GM19467 (cell line): ENCODE measurements around the gene KAZN.
"Not testable (repeated sequence)": the region's sequence is repeated elsewhere in the genome, so short reads cannot be mapped to it uniquely, and the experiment has no call there.

ENCODE experiments used
- ATAC-seq: cut with Tn5 transposase; IDR thresholded peaks from one replicate; pipeline ENCODE4 v1.9.1; 2021; ENCODE audit warnings: mild to moderate bottlenecking, moderate library complexity; ENCODE audit not compliant: unreplicated experiment

Gene KAZN

DNA sequence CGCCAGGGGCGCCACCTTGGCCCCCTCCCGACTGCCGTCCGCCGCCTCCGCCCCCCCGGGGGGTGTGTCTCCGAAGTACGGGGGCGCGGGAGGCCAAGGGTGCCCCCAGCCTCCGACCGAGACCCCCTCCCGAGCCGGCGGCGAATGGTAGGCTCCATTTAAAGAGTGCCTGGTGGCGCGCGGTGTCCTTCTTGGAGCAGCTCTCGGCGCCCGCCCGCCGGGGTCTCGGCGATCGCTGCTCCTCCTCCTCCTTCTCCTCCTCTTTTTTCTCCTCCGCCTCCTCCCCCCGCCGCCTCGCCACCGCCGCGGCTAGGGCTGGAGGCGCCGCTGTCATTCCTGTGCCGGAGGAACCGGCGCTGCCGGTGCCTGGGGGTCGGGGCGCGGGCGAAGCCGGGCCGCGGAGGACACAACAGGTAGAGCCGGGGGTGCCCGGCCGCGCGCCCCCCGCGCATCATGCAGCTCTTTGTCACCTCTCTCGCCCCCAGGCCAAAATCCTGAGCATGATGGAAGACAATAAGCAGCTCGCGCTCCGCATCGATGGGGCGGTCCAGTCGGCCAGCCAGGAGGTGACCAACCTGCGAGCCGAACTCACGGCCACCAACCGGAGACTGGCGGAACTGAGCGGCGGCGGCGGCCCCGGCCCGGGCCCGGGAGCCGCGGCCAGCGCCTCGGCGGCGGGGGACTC is at the start of gene KAZN:
Gene KAZN (plus strand): TSS at position 188 of the 685 bp plus-strand sequence.
- no peak for ATAC-seq

DNA sequence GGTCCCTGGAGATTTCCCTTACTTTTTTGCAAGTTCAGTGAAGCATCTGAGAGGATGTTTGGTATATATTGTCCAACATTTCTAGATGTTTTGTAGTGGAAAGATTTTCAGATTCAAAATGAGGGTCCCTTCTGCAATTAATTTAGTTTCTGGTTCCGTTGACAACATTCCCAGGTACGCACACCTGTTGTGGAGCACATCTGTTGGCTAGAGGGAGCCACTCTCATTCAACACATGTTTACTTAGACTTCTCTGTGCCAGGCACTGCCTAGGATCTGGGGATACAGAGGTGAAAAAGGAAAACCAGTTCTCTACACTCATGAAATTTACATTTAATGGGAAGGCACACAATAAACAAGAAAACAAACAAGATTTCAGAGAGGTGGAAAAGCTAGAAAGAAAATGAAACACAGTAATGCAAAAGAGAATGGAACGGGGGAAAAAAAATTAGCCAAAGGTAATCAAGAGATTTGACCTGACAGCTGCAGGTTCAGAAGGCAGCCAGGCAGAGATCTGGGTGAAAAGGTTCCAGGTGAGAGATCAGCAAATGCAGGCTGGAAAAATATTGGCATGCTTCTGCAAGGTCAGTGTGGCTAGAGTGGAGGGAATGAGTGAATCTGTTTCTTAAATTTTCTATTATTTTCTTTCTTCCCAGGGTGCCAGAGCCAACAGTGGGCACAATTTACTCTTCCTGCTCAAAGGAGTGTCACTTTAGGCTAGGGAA is 48.4 kb upstream of the KAZN start:
- ATAC-seq = no peak

DNA sequence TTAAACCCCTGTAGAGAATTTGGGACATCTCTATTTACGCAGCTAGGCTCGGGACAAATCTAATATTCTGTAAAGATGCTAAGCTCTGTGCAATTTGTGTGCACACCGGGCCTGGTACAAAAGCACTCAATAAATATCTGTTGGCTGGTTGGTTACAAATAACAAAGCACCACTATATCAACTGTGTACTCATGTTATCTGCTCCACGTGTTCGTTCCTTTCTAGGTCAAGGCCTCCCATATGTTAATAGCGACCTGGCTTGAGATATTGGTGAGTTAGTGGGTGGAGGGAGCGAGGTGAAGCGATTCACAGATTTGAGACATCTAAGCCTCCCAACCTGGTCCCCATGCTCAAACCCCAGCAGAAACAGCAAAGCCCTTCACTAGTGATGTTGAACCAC is 47.1 kb upstream of the KAZN start:
- no peak for ATAC-seq

DNA sequence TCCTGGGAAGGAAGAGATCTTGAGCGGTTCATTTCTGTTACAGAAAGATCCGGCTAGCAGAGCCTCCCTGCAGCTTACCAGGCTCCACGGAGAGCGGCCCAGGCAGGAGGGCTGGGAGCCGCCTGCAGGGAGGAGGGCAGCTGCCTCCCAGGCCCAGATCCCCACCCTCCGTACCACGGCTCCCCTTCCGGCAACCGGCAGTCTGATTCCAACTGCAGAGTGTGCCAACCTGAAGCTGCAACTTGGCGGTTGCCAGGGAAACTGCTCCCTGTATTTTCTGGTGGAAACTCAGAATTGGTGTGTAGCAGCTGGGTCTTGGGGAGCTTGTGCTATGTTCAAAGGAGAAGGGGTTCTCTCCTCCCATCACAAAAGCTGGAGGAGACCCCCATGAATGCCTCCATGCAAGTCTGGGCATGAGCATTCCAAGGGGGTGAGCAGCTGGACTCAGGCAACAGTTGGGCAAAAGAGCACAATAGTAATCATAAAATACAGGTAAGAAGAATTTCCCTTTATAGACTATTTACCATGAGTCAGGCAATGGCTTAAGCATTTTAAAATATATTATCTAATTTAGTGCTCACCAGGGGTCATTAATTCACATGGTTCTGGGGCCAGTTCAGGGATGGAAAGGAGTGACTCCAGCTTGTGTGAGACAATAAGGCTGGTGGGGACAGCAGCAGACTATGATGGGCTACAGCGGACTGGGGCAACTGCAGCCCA is 46.1 kb upstream of the KAZN start:
- ATAC-seq = no peak

DNA sequence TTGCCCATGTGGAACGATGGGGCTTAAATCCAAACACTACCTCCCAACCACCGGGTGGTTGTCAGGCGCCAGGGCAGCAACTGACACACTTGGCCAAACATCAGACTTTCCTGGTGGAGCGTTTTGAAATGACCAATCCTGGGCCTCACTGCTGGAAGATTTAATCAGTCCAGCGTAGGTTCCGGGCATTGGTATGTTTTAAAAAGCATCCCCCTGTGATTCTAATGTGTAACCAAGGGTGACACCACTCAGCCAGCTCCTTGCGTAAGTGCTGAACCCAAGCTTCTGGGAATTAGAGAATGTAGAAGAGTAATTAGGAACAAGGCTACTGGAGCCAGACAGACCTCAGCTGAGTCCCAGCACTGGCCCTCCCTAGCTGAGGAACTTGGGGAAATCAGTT is 44.8 kb upstream of the KAZN start:
- ATAC-seq = no peak

DNA sequence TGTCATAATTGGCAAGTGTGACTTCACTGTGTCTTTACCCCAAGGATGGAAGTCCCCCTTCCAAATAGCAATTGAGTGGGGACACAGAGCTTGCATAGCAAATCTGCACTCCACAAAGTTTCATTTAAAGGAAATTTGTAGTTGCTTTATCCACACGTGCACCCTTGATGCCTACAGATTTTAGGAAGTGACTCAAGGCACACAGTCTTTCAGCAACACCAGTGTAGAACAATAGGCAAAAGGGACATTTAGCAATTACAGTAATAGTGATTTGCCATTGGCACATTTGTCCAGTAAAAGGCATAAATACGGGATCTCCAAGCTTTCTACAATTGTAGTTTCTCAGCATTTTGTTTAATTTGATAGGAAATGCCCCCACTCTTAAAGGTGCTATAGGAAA is 43.4 kb upstream of the KAZN start:
- ATAC-seq = no peak

DNA sequence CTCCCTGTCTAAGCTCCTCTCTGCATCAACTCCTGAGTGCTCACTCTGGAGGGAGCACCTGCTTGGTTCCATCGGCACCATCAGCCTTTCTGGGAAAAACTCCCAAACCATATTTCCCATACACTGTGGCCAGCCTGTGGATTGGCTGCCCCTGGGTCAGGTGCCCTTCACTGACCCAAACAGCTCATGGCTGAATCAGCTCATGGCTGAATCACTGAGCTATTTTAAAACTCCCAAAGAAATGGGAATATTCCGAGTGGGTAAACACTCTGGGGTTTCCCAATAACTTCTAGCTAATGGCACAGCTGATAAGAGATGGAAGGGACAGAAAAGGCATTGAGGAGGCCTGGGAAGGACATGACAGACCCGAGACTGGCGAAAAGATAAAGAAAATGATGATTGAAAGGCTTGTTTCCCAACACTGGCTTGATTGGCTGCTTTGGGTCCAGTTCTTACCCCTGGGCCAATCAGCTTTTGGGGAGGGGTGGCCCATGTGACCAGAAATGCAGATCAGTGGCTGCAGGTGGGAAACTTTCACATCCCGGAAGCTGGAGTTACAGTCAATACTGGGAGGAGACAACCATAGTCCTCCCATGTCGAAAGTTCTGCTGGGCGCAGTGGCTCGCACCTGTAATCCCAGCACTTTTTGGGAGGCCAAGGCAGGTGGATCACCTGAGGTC is 37.3 kb upstream of the KAZN start:
- ATAC-seq = no peak

DNA sequence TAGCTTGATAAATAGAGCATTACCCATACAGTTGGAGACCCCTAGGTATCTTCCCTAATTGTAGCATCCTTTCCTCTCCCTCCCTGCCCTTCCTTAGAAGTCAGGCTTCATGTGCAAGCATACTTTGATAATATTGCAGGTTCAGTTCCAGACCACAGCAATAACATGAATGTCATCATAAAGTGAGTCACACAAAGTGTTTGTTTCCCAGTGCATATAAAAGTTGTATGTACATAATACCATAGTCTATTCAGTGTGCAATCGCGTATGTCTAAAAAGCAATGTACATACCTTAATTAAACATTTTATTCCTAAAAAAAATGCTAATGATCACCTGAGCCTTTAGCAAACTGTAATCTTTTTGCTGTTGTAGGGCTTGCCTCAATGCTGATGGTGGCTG is 33.4 kb upstream of the KAZN start:
- no peak for ATAC-seq

DNA sequence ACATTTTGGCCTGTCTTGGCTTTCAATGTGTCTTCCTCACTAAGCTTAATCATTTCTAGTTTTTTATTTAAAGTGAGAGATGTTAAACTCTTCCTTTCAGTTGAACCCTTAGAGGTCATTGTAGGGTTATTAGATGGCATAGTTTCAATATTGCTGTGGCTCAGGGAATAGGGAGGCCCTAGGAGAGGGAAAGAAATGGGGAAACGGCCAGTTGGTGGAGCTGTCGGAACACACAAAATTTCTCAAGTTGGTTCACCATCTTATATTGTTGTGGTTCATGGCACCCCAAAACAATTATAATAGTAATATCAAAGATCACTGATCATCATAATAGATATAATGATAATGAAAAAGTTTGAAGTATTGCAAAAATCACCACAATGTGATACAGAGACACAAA is 31.4 kb upstream of the KAZN start:
- ATAC-seq = no peak

DNA sequence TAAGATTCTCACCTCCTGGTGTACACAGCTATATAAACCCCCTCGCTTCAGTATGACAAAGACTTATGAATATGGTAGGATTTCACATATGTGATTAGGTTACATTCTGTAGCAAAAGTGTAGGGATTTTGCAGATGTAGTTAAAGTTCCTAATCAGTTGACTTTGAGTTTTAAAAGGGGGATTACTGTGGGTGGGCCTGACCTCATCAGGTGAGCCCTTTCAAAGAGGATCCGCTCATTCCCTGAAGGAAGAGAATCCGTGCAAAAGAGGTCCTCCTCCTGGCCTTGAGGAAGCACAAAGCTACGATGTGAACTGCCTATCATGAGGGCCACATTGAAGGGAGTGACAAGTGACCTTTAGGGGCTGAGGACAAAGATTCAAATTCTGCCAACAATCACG is 30.6 kb upstream of the KAZN start:
- ATAC-seq = no peak

DNA sequence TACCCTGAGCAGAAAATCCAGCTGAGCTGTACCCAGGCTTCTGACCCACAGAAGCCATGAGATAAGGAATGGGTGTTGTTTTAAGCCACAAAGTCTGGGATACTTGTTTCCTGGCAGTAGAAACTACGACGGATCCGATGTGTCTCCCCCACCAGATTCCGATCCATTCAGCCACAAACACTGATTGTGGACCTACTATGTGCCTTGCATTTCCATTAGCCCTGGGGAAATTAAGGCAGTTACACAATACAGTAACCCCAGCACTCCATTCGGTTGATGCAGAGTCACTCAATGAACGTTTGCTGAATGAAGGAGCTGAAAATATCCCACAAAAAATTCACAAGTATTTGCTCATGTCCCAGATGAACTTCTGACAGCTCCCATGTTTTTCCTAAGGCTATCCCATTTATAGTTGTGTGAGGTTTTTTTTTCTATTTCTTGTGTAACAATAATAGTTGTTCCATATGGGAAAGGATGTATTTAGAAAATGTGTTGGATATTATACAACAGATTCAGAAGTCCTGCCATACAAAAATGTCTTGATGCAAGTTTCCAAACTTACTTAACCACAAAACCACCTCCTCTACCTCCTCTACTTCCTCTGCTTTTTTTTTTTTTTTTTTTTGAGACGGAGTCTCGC is 29.6 kb upstream of the KAZN start:
- ATAC-seq = no peak

DNA sequence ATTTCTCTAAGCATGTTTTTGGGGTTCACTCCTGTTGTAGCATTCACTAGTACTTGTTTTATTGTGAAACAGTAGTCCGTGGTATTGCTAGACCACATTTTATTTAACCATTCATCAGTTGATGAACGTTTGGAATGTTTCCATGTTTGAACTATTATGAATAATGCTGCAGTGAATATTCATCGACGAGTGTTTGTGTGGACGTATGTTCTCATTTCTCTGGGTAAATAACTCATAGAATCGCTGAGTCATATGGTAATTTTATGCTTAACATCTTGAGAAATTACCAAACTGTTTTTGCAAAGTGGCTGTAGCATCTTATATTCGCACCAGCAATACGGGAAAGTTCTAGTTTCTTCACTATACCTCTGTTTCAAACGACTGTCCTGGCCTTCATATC is 28.0 kb upstream of the KAZN start:
- ATAC-seq = no peak

DNA sequence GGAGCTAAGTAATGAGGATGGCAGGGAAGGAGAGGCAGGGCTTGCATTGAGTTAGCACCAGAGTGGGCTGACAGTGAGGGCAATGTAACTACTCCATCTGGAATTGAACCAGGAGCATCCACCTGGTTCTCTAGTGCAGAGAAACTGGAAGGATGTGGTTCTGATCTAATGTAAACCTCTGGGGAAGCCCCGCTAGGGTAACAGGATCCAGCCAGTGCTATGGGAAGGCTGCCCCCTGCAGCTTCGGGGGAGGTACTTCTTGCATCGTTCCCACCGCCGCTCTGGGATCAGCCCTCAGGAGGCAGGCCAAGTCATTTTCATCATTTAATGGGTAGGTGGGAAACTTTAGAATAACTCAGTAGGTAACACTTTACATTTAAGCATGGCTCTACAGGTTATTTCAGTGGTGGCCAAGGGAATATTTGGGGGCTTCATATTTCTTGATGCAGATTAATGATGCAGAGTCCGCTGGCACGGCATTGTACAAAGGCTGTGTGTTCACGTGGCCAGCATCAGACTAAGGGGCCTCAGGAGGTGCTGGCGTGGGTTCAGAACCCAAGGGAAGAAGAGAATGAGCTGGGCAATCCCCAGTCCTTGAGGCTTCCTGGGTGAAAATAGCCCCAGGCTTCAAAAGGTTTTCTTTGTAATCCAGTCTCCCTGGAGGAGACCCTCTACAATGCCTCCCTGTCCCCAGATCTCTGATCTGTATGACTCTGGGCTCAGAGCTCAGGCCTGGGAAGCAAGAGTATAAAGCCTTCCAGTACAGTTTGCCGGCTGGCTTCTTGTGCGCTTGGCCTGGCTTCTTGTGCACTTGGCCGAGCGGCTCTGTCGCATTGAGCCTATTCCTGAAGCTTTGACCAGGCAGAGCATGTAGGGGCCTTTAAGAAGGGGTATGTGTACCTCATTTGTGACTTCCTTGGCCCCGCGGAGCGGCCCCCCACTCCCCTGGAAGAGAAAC is 26.4 kb upstream of the KAZN start:
- ATAC-seq = no peak

DNA sequence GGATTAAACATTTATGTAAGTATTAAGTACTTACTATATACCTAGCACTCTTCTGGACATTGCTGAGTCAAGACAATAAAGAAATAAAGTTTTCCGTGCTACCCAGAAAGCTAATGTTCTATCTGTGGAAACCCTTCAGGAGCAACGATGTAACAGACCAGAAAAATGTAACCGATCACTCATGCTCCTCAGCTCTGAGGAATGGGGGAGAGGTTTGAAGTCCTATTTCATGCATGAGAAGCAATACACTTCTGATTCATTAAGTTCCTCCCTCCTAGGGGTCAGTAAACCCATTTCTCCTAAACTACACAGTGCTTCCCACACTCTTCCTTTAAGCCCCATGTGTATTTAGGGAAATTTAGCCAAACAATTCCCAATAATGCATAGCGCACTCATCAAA is 25.6 kb upstream of the KAZN start:
- ATAC-seq = no peak

DNA sequence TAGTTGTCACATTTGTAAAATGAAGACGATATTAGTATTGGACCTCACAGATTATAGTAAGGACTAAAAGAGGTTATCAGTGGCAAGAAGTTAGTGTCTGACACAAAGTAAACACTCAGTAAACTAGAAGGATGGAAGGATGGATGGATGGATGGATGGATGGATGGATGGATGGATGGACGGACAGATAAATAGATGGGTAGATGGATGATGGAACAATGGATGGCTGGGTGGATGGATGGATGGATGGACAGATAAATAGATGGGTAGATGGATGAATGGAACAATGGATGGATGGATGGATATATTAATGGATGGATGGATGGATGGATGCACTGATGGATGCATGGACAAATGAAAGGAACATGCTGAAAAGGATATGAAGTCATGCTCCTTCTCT is 22.3 kb upstream of the KAZN start:
- ATAC-seq = no peak

DNA sequence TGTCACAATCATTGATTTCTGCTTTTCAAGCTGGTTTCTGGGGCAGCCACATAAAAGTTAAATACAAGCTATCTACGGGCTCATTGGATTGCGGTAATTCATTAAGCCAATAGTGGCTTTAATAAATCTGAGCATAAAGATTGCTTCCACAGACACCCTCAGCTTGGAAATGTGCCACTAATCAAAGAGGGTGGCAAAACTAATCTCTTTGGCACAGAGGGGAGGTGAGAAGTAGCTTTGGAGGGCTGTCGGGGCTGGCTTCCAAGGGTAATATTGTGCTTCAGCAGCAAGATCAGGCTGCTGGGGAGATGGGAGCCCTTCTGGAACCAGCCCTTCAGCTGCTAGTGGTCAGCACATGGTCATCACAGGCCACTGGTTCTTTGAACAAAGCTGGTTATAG is 21.2 kb upstream of the KAZN start:
- no peak for ATAC-seq

DNA sequence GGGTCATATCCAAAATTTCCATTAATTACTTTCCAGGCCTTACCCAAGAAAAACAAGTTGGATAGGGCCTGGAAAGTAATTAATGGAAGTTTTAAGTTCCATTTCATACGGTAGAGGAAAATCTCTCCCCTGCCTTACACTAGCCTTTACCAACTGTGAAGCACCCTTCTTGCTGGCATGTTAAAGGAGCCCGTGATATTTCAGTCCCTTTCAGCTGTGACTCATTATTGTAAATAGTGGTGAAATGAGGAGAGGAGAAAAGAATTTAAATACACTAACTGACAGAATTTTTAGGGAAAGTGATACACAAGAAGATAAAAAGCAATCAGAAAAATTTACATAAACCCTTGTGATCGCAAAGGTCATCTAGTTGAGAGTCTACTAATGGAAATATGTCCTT is 20.3 kb upstream of the KAZN start:
- ATAC-seq = no peak

DNA sequence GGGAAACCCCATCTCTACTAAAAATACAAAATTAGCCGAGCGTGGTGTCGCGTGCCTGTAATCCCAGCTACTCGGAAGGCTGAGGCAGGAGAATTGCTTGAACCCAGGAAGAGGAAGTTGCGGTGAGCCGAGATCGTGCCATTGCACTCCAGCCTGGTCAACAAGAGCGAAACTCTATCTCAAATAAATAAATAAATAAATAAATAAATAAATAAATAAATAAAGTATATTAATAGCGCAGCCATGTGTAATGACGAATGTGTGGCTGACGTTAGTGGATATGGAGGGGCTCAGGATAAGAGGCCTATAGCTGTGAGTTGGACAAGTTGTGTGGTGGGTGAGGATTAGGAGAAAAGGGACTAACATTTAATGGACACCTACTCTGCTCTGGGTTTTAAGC is 18.2 kb upstream of the KAZN start:
- ATAC-seq = not testable (repeated sequence)

DNA sequence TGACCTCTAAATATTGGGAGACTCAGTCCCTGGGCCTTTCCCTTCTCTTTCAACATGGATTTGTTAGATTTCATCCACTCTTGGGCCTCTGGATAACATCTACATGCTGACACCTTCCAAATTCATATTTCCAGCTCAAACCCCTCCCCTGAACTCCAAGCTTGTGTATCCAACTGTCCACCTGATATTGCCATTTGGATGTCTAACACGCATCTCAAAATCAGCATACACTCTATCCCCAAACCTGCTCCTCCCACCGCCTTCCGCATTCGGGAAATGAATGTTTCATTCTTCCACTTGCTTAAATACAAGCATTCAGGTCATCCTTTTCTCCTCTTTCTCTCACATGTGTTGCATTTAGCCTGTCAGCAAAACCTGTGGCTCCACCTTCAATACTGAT is 17.5 kb upstream of the KAZN start:
- ATAC-seq = no peak

DNA sequence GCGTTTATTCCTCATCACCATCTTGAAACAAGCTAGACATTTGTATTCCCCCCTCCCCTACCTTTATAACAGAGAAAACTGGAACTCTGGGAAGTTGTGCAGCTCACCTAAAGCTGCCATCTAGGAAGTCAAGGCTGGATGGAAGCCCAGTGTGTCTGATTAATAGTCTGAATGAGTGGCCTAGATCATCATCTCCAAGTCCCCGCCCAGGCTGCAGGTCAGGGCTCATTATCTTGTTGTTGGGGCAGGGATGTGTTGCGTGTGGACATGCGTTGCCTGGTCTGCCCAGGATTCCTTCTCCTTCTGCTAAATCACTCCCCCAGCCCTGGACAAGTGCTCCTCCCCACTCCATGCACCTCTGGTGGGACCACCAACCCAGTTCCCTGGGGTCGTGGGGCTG is 14.7 kb upstream of the KAZN start:
- no peak for ATAC-seq
